ENCODE data around the gene TP53. TPM values are rescaled to one million over a fixed set of nuclear protein-coding genes. Genes with fewer than 3 reads are reported as not detected.

TP53 gene
- total RNA-seq, 4 donors from 2014 or later = 14.1 to 17.0 (median 15.4) TPM

DNA sequence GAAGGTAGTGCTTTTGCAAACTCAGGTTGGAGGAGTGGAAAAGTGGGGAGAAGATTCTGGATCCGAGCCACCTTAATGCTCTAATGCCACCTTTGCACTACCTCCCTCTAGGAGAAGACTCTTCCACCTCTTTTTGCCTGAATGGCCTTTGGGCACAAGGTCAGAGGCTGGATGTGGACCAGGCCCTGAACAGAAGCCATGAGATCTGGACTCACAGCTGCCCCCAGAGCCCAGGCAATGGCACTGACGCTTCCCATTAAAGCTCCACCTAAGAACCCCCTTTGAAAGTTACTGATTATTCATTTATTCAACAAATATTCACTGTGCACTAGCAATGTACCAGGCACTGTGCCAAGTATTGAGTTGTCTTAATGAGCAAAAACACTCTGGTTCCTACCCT is 54.2 kb downstream of the TP53 start:
- no peaks in the 10 kb centered on the region for H3K9me3 ChIP-seq
- intact Hi-C loops (cut with DNase I; ENCODE audit: low total_unique reads) = no loop called here
- in situ Hi-C loops (cut with MboI; ENCODE audit: low sequenced_read_pairs in 4 of 4) = no loop called here
- no peak overlapping the region for H3K27ac ChIP-seq
- no peaks in the 10 kb centered on the region for H3K27me3 ChIP-seq
- H3K4me1 ChIP-seq = peaks cover 0 to 2% of the 10 kb centered on the region in 2 donors
- H3K36me3 ChIP-seq = no peaks in the 10 kb centered on the region
- no peak for ATAC-seq
- no peak overlapping the region for H3K4me3 ChIP-seq
- no peak for DNase-seq
- TF ChIP-seq, protein P1, sequence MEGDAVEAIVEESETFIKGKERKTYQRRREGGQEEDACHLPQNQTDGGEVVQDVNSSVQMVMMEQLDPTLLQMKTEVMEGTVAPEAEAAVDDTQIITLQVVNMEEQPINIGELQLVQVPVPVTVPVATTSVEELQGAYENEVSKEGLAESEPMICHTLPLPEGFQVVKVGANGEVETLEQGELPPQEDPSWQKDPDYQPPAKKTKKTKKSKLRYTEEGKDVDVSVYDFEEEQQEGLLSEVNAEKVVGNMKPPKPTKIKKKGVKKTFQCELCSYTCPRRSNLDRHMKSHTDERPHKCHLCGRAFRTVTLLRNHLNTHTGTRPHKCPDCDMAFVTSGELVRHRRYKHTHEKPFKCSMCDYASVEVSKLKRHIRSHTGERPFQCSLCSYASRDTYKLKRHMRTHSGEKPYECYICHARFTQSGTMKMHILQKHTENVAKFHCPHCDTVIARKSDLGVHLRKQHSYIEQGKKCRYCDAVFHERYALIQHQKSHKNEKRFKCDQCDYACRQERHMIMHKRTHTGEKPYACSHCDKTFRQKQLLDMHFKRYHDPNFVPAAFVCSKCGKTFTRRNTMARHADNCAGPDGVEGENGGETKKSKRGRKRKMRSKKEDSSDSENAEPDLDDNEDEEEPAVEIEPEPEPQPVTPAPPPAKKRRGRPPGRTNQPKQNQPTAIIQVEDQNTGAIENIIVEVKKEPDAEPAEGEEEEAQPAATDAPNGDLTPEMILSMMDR (IDR thresholded peaks at IDR 0.05 in 4 of 5, conservative IDR thresholded peaks at IDR 0.05 in 1 of 5) = no peak
- no peak for TF ChIP-seq POLR2A (IDR thresholded peaks at IDR 0.05)

DNA sequence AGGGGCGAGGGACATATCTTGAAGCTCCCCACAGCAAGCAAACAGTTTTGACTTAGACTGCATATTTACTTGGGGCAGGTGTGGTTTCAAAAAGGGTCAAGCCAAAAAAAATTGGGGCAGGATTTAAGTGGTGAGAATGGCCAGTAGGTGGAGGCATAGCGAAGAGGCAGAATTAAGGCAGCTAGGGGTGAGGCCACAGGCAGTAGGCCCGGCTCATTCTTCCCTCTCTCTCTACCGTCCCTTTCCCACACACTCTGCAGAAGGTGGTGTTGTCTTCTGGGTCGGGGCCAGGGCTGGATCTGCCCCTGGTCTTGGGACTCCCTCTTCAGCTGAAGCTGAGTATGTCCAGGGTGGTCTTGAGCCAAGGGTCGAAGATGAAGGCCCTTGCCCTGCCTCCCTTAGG is 54.8 kb downstream of the TP53 start:
- intact Hi-C loops (cut with DNase I; ENCODE audit: low total_unique reads) (loop anchor here (1.0 kb wide), 1 partner anchor 56 kb away; the partner anchor contains the start of gene WRAP53), in situ Hi-C loops (cut with MboI; ENCODE audit: low sequenced_read_pairs in 4 of 4) (no loop called here)
- DNase-seq = peak in 1 of 2 donors; percentile 35

DNA sequence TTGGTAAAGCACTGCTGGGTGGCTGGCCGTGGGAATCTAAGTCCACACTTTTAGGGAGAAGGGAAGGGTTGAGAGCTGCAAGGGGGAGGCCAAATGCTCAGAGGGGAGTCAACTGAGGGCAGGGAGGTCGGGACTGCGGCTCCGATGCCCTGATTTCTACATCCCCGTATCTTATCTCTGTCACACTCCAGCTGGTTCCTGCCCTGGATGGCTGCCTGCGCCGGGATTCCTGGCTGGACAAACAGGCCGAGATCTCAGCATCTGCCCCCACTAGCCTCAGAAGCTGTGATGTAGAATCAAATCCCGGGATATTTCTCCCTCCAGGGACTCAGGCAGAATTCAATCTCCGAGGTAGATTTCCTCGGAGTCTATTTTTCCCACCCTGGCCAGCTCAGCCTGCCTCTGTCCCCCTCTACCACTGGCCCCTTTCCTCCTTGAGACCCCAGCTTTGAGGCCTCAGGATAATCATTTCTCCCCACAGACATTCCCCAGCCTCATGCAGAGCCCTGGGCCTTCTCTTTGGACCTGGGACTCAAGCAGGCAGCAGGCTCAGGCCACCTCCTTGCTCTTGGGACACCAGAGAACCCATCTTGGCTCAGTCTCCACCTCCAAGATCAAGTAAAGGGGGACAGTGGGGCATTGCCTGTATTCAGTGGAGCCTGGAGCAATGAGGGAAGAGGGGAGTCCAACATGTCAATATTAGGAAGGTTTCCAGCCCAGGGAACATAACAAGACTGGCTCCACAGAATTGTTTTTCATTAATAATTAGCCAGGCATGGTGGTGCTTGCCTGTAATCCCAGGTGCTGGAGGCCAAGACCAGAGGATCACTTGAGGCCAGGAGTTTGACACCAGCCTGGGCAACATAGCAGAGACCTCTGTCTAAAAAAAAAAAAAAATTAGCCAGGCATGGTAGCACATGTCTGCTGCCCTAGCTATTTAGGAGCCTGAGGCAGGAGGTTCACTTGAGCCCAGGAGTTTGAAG is 55.6 kb downstream of the TP53 start:
- in situ Hi-C loops (cut with MboI; ENCODE audit: low sequenced_read_pairs in 4 of 4) (no loop called here), intact Hi-C loops (cut with DNase I; ENCODE audit: low total_unique reads) (loop anchor here (1.0 kb wide), 1 partner anchor 57 kb away; the partner anchor contains the start of gene WRAP53)
- H3K27me3 ChIP-seq = no peaks in the 10 kb centered on the region
- H3K9me3 ChIP-seq = no peaks in the 10 kb centered on the region
- TF ChIP-seq, protein P1 (IDR thresholded peaks at IDR 0.05 in 4 of 5, conservative IDR thresholded peaks at IDR 0.05 in 1 of 5) = no peak
- TF ChIP-seq POLR2A (IDR thresholded peaks at IDR 0.05) = no peak
- no peak for DNase-seq
- no peaks in the 10 kb centered on the region for H3K36me3 ChIP-seq
- H3K4me3 ChIP-seq = no peak overlapping the region
- H3K4me1 ChIP-seq = peaks cover 4 to 5% of the 10 kb centered on the region in 2 donors
- ATAC-seq = no peak
- H3K27ac ChIP-seq = no peak overlapping the region

More for the DNA sequence above, 54.8 kb downstream of the TP53 start:
- H3K27ac ChIP-seq = peak overlapping the region in 1 of 4 donors; percentile 22
- no peaks in the 10 kb centered on the region for H3K36me3 ChIP-seq
- peaks cover 0 to 2% of the 10 kb centered on the region in 2 donors for H3K4me1 ChIP-seq
- no peaks in the 10 kb centered on the region for H3K9me3 ChIP-seq
- ATAC-seq = no peak
- no peak overlapping the region for H3K4me3 ChIP-seq
- H3K27me3 ChIP-seq = no peaks in the 10 kb centered on the region
- TF ChIP-seq, protein P1 (IDR thresholded peaks at IDR 0.05 in 4 of 5, conservative IDR thresholded peaks at IDR 0.05 in 1 of 5) = peak in 4 of 5 experiments; percentile 54 to 64 (median 56)
- TF ChIP-seq POLR2A (IDR thresholded peaks at IDR 0.05) = no peak

DNA sequence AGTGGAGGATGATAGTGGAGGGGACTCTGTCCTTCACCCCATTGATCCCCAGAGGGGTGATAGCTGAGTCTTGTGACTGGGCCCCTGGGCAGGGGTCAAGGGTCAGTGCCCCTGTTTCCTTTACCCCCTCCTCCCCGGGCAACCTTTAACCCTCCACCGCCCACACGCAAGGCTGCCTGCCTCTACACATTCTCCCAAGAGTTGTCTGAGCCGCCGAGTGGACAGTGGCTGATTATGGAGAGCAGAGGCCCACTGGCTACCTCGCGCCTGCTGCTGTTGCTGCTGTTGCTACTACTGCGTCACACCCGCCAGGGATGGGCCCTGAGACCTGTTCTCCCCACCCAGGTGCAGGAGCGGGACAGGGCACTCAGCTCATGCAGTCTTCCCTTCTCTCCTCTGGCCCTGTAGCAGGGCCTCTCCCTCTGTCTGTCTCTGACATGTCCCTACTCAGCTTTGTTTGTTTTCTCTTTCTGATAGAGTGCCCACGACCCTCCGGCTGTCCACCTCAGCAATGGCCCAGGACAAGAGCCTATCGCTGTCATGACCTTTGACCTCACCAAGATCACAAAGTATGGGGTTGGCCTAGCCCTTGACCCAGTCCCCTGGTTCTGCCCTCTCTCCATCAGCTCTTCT is 57.2 kb downstream of the TP53 start, which contains the start of gene SHBG:
Gene SHBG, plus strand, starts transcription at position 197 of the 633 bp plus-strand sequence. Its CDS starts 38 bp downstream, at position 235.
- ATAC-seq = no peak
- H3K9me3 ChIP-seq = no peaks in the 10 kb centered on the region
- peaks cover 0 to 9% of the 10 kb centered on the region in 2 donors for H3K36me3 ChIP-seq
- peaks cover 8 to 10% of the 10 kb centered on the region in 2 donors for H3K4me1 ChIP-seq
- TF ChIP-seq, protein P1 (IDR thresholded peaks at IDR 0.05 in 4 of 5, conservative IDR thresholded peaks at IDR 0.05 in 1 of 5) = no peak
- no peak for TF ChIP-seq POLR2A (IDR thresholded peaks at IDR 0.05)
- in situ Hi-C loops (cut with MboI; ENCODE audit: low sequenced_read_pairs in 4 of 4) (loop anchor here in 3 of 4 donors (5.0 kb wide), 2 partner anchors 52 to 57 kb away; partner anchors contain the start of genes TP53 (in 2 of the 3) and WRAP53 (in 2 of the 3)), intact Hi-C loops (cut with DNase I; ENCODE audit: low total_unique reads) (loop anchor here (5.0 kb wide), 1 partner anchor 202 kb away; the partner anchor contains the start of gene KDM6B)
- H3K4me3 ChIP-seq = no peak within 1 kb of the TSS
- DNase-seq = no peak
- H3K27me3 ChIP-seq = no peaks in the 10 kb centered on the region
- no peak within 1 kb of the TSS for H3K27ac ChIP-seq

Measured in gastrocnemius medialis (tissue), 4 donors.